Stimulated activated CD8-positive, alpha-beta memory T cell treated with anti-CD3 and anti-CD28 coated beads, Interleukin-4, amount 100 ng/mL, for 4 hours (primary cell): ENCODE measurements around the gene CAMK1G.

Experiments
- DNase-seq, 2 donors: peaks; one replicate each; pipeline ENCODE4 v3.0.0-alpha.2; 2020; ENCODE audit warnings: low read depth in 2 of 2, low spot score in 1 of 2

The CAMK1G gene

DNA sequence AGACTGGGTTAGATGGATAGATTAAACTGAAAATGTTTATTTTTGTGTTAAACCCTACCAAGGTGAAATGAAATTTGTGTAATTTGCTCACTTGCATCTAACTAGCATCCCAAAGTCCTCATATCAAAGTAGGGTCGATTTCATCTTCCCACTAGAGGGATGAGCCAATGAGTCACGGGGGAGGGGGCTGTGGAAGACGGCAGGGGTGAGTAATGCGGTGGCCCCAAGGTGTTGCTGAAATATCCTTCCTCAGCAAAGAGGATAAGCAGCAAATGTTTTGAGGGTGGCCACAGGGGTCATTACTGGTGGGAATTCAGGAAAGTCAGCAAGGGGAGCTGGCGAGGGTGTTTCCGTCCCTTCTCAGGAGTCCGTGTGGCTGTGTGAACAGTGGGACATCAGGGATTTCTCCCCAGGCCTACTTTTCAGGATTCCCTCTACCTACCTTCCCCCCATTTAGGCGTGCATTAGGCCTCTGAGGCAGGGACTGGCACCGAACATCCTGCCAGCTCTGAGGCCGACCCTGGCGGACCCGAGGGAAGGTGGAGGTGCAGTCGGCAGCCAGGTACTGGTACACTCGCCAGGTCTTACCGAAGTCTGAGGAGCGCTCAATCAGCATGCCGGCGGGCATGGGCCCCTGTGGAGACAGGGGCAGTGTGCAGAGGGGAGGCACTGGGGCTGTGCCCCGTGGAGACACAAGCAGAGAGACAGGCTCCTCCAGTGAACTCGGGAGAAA, 50.7 kb downstream of the CAMK1G start:
- DNase-seq, result no peak

DNA sequence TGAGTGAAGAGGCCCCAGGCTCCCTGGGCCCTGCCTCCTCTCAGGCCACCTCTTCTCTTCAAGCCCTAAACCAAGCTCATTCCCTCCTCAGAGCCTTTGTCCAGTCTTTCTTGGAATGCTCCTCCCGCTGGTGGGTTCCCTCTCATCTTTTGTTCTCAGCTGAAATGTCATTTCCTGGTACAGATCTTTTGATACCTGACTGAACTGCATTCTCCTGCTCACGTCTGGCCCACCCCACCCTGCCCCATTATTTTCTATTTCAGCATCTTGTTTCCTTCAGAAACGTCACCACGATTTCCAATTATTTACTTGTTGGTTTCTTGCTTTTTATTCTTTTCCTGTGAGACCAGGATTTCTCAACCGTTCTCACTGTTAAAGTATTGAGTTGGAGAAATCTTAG, 52.3 kb downstream of the CAMK1G start:
- no peak for DNase-seq

DNA sequence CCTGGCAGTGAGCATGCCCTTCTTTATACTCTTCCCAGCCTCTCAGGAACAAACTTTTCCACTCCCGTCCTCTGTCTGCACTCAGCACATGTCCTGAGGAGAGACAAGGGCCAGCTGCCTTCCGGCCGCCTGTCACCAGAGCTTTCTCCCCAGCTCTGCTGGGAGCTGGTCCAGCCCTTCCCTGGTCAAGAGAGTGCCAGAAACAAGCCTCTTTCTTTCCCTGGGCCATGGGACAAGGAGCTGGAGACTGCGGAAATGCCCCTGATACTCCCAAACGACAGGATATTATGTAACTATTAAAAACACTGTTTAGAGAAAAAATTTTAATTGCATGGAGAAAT, 58.3 kb downstream of the CAMK1G start:
- no peak for DNase-seq

DNA sequence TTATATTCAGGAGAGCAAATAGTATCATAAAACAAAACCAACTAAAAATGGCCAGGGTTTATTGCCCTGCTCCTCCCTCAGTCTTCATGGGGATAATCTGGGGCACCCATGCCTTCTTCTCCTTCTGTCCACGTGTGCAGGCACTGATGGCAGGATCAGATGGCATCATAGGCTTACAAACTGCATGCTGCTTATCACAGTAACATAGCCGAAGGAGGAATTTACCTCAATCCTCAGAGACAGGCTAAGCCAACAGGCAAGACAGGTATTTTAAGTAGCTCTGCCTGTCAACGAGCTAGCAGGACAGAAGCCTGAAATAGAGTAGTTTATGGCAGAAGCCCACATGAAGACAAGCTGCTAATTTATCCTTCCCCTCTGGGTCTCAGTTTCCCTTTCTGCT, 59.3 kb downstream of the CAMK1G start:
- no peak for DNase-seq

DNA sequence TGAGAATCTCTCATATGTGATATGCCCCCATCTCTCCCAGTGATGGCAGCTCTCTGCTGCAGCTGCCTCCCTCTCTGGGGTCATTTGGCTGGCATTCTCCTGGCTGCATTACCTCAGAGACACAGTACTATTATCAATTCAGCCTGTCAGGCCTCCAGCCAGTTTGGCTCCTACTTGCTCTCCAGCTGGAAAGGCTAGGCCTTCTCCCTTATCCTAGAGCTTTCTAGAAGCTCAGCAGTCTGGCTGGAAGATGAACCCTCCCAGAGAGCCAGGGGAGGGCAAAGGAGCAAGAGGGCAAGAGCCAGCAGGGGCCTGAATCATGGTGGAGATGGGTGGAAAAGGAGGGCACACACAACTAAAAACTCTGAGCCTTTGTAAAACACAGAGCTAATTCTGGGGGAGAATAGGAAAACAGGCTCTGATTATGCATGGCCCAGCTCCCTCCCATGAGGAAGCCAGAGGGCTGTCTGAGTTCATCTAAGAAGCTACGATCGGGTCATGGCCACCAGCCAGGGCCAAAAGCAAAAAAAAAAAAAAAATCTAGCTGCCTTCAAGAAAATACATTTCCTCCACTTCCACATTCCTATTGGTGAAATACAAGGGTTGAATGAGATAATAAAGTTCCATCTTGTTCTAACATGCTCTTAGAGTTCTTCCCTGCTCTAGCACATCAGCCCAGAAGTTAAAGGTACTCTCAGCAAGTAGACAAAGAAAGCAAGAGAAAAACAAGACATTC, 59.9 kb downstream of the CAMK1G start:
- no peak for DNase-seq

DNA sequence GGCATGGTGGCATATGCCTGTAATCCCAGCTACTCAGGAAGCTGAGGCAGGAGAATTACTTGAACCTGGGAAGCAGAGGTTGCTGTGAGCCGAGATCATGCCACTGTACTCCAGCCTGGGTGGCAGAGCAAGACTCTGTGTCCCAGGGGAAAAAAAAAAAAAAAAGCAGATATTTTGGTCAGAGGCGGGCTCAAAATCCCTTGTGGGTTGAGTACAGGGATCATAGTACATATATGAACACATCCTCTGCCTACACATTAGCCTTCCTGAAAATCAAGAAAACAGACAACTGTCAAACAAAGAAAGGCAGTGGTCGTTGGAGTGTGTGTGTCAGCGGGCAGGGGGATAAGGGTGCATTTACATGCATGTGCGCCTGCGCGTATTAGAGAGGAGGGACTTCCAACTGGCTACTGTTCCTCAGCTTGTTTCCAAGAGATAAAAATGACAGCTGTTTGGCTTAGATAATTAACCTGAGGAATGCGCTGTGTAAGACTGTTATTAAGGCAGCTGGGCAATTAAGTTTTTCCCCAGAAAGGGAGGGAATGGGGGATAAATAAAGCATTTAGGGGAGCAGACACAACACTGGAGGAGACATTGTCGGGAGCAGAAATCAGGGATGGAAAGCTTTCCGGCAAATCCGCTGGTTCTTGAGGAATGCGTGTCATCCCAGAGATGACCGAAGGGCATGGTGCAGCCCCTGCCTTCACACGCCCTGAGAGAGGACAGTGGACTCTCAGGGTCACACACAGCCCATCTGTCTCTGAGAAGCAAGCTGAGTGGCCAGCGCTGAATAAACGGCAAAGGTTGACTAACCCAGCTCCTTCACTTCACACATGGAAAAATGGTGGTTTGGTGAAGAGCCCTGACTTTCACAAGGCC, 62.3 kb downstream of the CAMK1G start:
- no peak for DNase-seq

DNA sequence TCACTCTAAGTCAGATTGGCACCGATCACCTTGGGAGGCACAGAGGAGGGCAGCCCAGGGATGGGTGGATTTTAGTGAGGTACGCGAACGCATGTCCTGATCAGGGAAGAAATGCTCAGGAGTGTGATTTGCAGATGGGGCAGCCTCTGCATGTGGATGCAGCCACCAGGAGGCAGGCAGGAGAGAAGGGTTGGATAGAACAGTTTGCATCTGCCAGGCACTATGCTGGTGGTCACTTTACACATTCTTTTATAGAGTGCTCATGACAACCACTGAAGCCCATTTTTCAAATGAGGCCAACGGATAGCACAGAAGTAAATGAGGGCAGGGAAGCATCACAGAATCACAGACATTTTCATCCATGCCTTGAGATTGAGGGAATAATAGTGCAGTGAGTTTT, 63.0 kb downstream of the CAMK1G start:
- DNase-seq, result no peak

DNA sequence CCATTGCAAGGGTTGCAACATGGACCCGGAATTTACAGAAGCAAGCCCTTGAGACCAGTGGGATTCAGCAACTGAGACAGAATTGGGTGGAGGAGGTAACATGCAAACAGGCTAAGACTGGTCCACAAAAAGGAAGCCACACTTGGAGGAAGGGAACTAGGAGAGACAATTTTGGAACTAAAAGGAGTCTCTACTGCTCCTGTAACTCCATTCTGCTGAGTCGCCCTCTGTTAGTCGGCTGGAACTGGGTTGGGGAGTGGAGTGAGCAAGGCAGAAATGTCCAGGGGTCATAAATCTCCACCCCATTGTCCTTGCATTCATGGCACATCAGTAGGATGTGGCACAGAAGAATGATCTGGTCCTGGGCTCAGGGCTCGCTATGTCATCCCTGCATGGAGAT, 63.6 kb downstream of the CAMK1G start:
- no peak for DNase-seq

DNA sequence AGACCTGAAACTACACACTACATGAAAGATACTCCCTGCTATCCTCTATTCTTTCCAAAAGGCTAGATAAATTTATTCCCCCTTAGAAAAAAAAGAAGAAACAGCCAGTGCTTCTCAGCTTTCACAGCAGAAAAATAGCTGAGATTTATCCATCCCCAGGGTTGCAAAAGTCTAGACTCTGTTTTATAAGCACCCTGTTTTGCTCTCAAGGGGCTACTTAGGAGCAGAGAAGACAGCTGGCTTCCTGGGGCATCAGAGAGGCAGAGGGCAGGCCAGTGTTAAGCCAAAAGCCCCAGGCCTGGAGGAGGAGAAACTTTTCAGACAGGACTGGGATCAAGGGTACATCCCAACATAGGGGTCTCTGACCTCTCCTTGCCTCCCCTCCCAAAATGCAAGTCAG, 64.8 kb downstream of the CAMK1G start:
- DNase-seq, result no peak

DNA sequence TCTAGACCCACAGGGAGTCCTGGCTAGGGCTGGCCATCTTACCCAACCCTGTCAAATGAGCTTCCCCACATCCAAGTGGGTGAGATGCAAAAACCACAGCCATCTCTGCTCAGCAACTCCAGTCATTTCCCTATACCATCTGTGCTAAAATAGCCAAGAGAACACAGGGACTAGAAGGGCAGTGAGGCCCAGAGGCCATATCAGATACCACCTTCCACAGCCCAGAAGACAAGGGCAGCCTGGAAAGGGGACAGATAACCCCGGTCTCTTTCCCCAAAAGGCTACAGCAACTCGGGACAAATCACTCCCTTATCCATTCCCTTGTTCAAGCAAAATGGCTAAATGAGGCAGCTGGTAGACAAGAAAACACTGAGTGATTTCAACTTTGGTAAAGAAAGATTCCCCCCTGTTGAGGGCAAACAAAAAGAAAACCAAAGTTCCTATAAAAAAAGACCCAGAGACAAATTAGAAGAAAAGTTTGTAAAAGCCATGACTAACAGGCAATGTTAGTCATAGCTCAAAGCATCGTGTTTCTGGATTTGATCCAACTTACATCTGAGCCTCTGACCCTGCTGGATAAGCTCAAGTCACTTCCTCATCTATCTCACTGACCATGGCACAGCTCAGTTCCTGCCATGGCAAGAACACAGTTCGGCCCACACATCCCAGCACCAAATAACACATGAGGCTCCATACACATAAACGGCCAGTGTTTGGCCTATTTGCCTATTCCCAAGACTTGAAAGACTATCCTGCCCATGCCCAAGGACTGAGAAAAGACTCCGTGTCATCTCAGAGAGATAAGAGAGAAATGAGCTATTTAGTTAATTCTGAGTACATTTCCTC, 65.6 kb downstream of the CAMK1G start:
- no peak for DNase-seq

DNA sequence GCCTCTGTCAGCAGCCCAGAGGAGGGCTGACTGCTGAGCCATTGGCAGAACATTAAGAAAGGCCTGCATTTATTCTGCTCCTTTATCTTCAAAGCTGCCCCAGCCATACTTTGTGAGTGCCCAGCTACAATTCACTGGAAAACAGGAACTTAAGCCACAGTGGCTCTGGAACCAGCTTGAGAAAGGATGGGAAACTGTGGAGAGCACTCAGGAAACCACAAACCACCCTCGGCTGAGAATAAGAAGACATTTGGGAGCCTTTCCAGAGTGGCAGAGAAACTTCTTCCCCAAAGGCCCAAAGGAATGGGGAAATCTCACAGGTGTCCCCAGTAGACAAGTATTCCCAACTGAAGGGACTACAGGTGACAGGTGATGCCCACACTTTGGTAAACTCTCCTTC, 66.9 kb downstream of the CAMK1G start:
- DNase-seq, result no peak

DNA sequence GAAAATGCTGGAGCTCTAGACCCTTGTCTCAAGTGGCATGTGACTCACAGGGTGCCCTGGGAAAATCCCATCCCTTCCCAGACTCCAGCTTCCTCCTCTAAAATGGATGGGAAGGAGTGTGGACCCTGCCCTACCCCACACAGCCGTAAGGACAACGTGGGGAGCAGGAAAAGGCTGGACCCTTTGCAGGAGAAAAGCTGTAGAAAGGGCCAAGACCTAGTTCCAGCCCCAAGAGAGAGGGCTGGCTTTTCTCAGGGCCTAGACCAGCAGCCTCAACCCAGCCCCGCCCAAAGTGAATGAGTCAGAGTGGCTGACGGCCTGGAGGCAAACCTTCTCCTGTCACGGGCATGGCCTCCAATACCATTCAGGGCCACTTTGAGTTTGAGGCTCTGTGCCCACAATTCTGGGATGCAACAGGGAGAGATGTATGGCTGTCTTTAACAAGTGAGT, 67.6 kb downstream of the CAMK1G start:
- no peak for DNase-seq

DNA sequence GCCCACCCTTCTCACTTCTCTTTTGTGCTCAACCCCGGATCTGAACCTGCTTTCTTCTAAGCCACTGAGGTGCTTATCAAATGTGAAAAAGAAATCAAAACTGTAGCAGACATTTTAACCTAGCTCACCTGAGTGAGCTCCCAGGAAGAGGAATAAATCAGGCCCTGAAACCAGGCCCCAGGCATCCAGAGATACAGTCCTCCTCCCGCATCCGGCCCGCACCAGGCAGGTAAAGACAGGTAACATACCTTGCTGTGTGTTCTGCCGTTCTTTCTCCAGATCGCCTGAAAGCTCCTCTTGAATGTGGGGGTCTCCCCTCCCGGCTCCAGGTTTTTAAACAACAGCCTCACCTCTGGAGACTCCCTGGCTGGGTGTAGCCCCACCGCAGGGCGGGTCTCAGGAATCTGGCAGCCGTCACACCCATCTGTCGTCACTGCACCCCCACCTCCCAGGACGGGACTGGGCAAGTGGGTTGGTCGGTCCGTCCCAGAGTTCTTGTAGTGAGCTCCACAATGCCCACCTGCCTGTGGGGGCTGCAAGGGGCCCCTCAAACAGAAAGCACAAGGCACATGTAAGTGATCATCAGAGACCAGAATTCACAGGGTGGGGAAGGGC, 68.7 kb downstream of the CAMK1G start, which contains the start of gene LAMB3:
Gene LAMB3, minus strand, starts transcription at position 305 of the 615 bp plus-strand sequence. CDS start 1,481 bp downstream, outside the sequence.
- no peak for DNase-seq

DNA sequence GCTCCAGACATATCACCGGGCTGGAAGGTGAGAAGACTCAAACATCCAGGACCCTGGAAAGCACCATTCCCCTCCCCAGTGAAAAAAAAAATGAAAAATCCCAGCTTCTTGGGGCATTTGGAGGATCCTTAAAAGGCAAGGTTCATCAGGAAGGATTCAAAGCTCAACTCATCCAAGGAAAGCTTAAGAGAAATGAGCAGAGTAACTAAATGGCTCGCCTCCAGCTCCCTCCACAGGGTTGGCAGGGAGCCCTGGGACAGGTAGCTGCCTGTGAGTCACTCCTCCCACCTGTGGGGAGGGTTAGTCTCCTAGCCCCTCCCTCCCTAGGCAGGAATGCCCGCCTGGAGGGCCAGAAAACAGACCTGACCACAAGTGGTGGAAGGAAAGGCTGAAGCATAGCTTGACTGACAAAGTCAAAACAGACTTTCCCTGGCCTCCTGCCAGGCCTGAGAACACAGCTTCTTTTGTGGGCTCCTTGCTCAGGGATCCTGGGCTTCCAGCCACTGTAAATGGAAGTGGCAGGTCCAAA, 69.4 kb downstream of the CAMK1G start:
- no peak for DNase-seq

DNA sequence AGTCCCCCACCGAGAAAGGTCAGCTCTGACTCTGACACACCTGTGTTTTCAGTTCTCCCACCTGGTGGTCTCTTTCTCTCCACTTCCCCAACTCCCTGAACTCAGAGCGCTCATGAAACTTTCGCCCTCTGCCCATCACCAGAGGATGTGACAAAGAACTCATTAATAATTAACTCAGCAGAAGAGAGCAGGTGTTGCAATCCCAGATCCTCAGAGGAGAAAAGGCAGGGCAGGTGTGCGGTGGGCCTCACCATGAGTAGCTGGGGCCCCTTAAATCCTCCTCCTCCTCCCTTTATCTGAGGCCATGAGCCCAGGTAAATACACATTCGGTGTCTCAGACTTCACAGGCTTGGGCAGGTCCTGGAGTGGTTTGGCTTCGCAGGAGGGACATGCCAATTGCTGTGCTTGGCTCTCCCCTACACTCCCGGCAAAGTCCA, 70.4 kb downstream of the CAMK1G start:
- DNase-seq, result no peak

DNA sequence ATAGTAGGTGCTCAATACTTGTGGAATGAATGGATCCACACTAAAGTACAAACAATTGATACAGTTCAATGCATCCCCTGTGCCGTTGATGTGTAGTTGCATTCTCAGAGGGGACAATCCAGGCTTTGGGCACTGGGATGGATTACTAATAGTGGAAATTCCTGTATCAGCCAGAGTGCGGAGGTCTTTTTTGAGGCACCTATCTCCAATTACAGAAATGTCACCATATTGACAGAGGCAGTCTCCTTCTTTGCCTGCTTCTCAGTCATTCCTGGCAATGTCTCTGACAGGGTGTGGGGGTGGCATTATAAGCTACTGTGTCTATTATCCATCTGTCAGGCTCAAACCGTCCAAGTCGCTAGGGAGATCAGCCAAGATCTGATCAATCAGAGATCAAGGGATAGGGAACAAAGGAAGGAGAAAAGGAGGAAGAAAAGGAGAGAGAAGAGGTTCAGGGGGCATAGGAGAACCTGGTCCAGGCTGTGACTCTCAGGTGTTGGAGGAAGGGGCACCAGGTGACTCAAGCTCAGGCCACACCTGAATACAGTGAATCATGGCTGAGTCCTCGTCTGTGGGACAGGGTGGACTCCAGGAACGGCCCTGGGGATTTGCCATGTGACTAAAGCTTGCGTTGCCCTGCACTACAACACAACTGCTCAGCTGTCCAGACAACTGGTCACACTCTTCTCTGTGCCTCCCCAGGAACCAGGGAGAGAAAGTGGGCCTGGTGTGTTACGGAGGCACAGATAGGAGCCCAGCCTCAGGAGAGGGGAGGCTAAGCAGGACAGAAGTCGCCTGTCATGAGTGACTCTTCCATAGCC, 72.1 kb downstream of the CAMK1G start:
- DNase-seq, result no peak

DNA sequence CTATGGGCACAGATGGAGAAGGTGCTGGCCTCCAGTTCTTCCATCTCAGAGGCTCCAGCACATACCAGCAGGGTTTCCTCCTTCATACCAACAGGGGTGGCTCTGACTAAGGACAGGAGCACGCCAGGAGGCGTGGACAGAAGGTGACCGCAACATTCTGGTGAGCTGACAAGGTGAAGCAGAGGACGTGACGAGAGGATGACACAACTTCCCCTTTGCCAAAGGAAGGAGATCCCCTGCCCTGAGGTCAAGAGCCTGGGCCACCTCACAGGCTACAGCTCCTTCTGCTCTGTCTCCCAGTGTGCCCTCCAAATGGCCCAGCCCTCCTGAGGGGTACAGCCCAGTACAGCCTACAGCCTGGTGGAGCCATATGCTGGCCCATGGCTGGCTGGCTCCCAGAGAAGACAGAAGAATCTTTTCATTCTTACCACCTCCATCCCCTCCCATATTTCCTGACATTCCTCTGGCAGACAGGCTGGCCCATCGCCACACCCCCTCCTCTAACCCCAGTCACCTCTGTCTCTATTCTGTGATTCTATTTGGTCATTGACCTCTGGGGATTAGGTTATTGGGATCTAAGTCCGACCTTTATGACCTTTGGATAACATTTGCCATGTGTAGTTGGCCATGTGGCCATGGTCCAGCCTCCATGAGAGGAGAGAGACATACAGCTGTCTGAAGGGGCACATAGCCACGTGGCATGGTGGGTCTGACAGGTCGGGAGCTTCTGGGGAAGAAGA, 73.8 kb downstream of the CAMK1G start:
- no peak for DNase-seq

DNA sequence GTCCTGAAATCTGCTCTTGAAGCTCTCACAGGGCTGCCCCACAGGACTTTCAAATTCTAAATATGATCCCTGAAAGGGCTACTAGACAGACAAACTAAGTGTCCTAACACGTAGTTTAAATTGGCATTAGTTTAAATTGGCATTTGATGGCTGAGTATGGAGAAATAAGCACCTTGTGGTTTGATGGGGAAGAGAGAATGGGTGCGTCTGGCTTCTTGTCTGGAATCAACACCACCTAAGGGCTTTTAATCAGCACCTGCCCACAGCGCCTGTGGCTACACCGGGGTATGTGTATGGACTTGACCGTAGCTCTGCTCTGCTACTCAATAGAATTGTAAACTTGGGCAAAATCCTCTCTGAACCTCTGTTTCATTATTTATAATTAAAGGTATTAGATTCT, 74.4 kb downstream of the CAMK1G start:
- DNase-seq, result no peak

DNA sequence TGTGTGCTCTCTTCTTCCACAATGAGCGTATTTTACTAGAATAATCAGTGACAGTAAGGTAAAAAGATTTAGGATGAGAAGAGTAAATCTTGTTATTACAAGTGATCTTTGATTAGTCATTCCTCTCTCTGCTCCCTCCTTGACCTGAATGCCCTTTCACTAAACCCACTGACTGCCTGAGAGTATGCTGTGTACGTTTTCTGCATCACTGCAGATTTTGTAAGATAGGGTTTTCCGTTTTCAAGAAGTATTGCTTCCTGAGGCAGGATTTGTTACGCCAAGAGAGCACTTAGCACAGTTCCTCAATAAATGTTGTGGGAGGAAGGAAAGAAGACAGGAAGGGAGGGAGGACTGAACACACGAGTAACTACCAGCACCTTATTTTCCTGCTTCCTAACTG, 76.4 kb downstream of the CAMK1G start:
- DNase-seq, result no peak
